Mesodermal cell (in vitro differentiated cells): ENCODE results near the gene B4GALNT4.

ENCODE experiments used
- H3K27ac ChIP-seq: 2 replicates; pipeline ENCODE4 v1.7.0; 2013; ENCODE audit warnings: mild to moderate bottlenecking, low read depth, low read length, moderate library complexity; ENCODE audit not compliant: severe bottlenecking
- H3K36me3 ChIP-seq: 2 replicates; pipeline ENCODE4 v1.7.1; 2013; ENCODE audit warnings: mild to moderate bottlenecking, low read length, moderate library complexity; ENCODE audit not compliant: control insufficient read depth, insufficient read depth
- H3K4me1 ChIP-seq: one replicate; pipeline ENCODE4 v1.7.1; 2013; ENCODE audit warnings: mild to moderate bottlenecking, low read length; ENCODE audit not compliant: insufficient read depth, control insufficient read depth, poor library complexity, severe bottlenecking
- H3K4me3 ChIP-seq: 2 replicates; pipeline ENCODE4 v1.7.0; 2013; ENCODE audit warnings: low read length, control low read depth, mild to moderate bottlenecking; ENCODE audit not compliant: insufficient read depth, poor library complexity, severe bottlenecking; ENCODE audit errors: extremely low read depth
- H3K9me3 ChIP-seq: 2 replicates; pipeline ENCODE4 v1.7.1; 2013; ENCODE audit warnings: mild to moderate bottlenecking, low read length, moderate library complexity; ENCODE audit not compliant: control insufficient read depth
- WGBS, 2 experiments: methylation state at CpG; one replicate each; pipeline ENCODE4 v1.1.5; 2013; ENCODE audit warnings: missing lambda C conversion rate in 2 of 2; ENCODE audit not compliant: insufficient coverage in 2 of 2; 5-methylcytosine and 5-hydroxymethylcytosine counted together

The B4GALNT4 gene

DNA sequence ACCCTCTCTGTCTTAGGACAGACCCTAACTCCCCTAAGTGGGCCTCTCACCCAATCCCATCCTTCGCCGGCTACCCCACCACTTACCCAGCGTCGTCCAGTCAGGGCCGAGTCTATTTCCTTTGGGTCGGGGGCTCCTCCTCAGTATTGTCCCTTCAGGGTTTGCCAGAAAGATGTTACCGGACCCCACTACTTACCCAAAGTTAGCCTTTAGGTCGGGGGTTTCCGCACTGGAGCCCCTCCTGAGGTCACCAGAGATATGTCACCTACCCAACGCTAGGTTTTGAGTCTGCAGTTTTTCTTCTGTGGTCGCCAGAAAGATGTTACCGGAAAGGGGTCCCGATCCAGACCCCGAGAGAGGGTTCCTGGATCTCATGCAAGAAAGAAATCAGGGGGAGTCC, 17.9 kb upstream of the B4GALNT4 start:
- Histone ChIP-seq H3K4me1 (peaks cover 8% of the 10 kb centered on the region), H3K36me3 (no peaks in the 10 kb centered on the region), H3K9me3 (no peaks in the 10 kb centered on the region), H3K4me3 (no peak overlapping the region), H3K27ac (no peak overlapping the region)
- WGBS, 2 experiments = 97 to 98% methylated on average over 14 of the region's 14 CpGs

GRCh38 chr11:352456-353031, 16.8 kb upstream of the B4GALNT4 start:
- no peak overlapping the region for H3K4me3 ChIP-seq
- WGBS, 2 experiments = 95 to 96% methylated on average over 10 to 12 of the region's 12 CpGs
- H3K4me1 ChIP-seq = peaks cover 8% of the 10 kb centered on the region
- H3K9me3 ChIP-seq = no peaks in the 10 kb centered on the region
- no peaks in the 10 kb centered on the region for H3K36me3 ChIP-seq
- H3K27ac ChIP-seq = no peak overlapping the region

- H3K27ac ChIP-seq = no peak overlapping the region
- 70 to 72% methylated on average over 9 to 14 of the region's 16 CpGs for WGBS, 2 experiments
Observed at GRCh38 chr11:353179-353873, 16.0 kb upstream of the B4GALNT4 start.

GRCh38 chr11:355581-356458, 13.5 kb upstream of the B4GALNT4 start:
- peaks cover 8% of the 10 kb centered on the region for H3K4me1 ChIP-seq
- H3K4me3 ChIP-seq = peak overlapping the region; percentile 29
- H3K9me3 ChIP-seq = peaks cover 9% of the 10 kb centered on the region
- 8 to 9% methylated on average over 40 to 43 of the region's 76 CpGs for WGBS, 2 experiments
- H3K36me3 ChIP-seq = no peaks in the 10 kb centered on the region
- H3K27ac ChIP-seq = peak overlapping the region; percentile 99

More at GRCh38 chr11:353179-353873, 16.0 kb upstream of the B4GALNT4 start:
- no peak overlapping the region for H3K4me3 ChIP-seq
- peaks cover 8% of the 10 kb centered on the region for H3K4me1 ChIP-seq
- no peaks in the 10 kb centered on the region for H3K36me3 ChIP-seq
- H3K9me3 ChIP-seq = no peaks in the 10 kb centered on the region

DNA sequence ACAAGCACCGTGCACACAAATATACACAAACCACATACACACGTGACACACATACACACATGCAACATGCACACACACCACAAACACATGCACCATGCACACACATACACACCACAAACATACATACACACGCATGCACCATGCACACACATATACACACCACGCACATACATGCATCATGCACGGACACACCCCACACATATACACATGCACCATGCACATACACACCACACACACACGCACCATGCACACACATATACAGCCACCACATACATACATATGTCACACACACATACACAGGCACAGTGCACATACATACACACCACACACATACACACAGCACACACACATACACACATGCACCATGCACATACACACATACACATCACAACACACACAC, 12.7 kb upstream of the B4GALNT4 start:
- Histone ChIP-seq H3K27ac (no peak overlapping the region), H3K9me3 (peaks cover 17% of the 10 kb centered on the region), H3K36me3 (no peaks in the 10 kb centered on the region), H3K4me1 (peaks cover 8% of the 10 kb centered on the region), H3K4me3 (no peak overlapping the region)
- 74 to 84% methylated on average over 5 to 6 of the region's 6 CpGs for WGBS, 2 experiments

GRCh38 chr11:357582-357981, 11.7 kb upstream of the B4GALNT4 start:
- WGBS, 2 experiments = 91 to 95% methylated on average over 4 of the region's 4 CpGs
- H3K4me3 ChIP-seq = no peak overlapping the region

DNA sequence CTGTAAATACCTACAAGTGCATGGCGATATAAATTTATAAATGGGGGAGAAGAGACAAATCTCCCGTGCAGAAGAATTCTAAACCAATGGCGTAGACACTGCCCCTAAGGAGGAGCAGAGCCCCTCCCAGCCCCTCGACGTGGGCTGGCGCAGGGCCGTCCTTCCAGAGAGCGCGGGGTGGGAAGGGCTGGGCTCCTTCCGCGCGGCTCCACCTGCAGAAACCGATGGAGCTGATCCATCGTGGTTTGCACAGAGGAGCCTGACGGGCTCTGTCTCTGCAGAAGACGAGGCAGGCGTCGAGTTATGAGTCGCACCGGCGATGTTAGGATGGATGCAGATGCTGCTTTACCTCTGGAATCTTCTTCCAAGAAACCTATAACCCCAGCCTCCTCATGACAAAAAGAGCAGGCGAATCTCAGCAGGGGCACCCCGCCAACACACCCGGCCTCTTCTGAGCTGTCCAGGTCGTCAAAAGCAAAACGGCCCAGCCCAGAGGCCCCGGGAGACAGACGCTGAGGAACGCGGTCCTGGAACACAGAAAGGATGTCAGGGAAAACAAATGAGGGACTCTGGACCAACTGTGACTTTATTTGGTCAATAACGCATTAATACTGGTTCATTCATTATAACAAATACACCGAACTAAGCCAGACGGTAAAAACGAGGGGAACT, 11.0 kb upstream of the B4GALNT4 start:
- WGBS, 2 experiments = 82 to 84% methylated on average over 28 to 34 of the region's 34 CpGs
- Histone ChIP-seq H3K4me1 (peaks cover 8% of the 10 kb centered on the region), H3K36me3 (no peaks in the 10 kb centered on the region), H3K27ac (no peak overlapping the region), H3K9me3 (peaks cover 17% of the 10 kb centered on the region), H3K4me3 (no peak overlapping the region)

More at GRCh38 chr11:357582-357981, 11.7 kb upstream of the B4GALNT4 start:
- H3K4me1 ChIP-seq = peaks cover 8% of the 10 kb centered on the region
- H3K9me3 ChIP-seq = peaks cover 17% of the 10 kb centered on the region
- no peaks in the 10 kb centered on the region for H3K36me3 ChIP-seq
- H3K27ac ChIP-seq = no peak overlapping the region

GRCh38 chr11:359181-359714, 10.1 kb upstream of the B4GALNT4 start:
- no peaks in the 10 kb centered on the region for H3K36me3 ChIP-seq
- no peak overlapping the region for H3K27ac ChIP-seq
- H3K9me3 ChIP-seq = peaks cover 17% of the 10 kb centered on the region
- 71 to 79% methylated on average over 3 to 4 of the region's 5 CpGs for WGBS, 2 experiments
- peaks cover 8% of the 10 kb centered on the region for H3K4me1 ChIP-seq
- no peak overlapping the region for H3K4me3 ChIP-seq

GRCh38 chr11:360326-361280, 8.7 kb upstream of the B4GALNT4 start:
- H3K27ac ChIP-seq = no peak overlapping the region
- 80 to 85% methylated on average over 20 to 22 of the region's 22 CpGs for WGBS, 2 experiments

More at GRCh38 chr11:360326-361280, 8.7 kb upstream of the B4GALNT4 start:
- no peak overlapping the region for H3K4me3 ChIP-seq
- H3K36me3 ChIP-seq = no peaks in the 10 kb centered on the region
- H3K4me1 ChIP-seq = peaks cover 1% of the 10 kb centered on the region
- H3K9me3 ChIP-seq = peaks cover 17% of the 10 kb centered on the region
